HS-27A (cell line): ENCODE measurements around the gene SH3BP5.

ENCODE experiments used
- DNase-seq: peaks from one replicate; pipeline ENCODE4 v3.0.0-alpha.2; 2012; ENCODE audit warnings: low read depth, missing footprints

SH3BP5 gene

GRCh38 chr3:15325228-15325627, 7.2 kb downstream of the SH3BP5 start:
- DNase-seq = no peak

- DNase-seq = no peak
Measured at GRCh38 chr3:15324379-15324808, 8.0 kb downstream of the SH3BP5 start.

GRCh38 chr3:15323063-15323462, 9.3 kb downstream of the SH3BP5 start:
- no peak for DNase-seq

DNA sequence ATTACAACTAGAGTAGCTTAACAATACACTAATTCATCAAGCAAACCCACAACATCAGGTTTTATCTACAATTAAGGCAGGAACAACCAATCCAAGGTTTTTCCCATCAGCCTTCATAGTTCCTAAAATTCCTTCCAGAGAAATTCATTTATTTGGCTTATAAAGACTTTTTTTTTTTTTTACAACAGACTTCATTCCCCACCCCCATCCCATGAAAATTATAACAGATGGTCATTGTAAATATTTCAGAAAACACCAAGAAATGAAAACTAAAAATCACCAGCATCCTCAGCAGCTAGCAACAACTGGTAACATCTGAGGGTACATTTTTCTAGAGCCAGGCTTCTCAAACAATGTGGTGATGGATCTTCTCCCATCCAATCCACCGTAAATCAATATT, 11.0 kb downstream of the SH3BP5 start:
- DNase-seq = no peak

- no peak for DNase-seq
Measured at GRCh38 chr3:15319575-15319974, 12.8 kb downstream of the SH3BP5 start.

DNA sequence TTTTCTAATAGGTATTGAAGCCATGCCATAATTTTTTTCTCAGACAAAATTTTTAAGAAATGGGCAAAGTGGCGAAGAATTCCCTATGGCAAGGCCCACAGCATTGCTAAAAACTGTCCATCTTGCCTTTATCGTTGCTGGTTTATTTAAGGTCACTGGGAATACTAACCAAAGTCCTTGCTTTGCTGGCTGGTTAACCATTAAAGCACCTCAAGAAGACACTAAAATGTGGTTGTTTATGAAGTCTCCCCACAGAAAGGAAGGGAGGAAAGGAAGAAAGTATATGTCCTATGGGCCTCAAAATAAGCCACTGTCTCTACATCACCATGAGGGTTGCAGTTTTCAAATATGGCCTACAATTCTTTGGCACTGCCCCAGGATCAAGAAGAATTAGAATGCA, 13.2 kb downstream of the SH3BP5 start:
- DNase-seq = no peak

GRCh38 chr3:15318661-15319060, 13.7 kb downstream of the SH3BP5 start:
- DNase-seq = no peak

- no peak for DNase-seq
Measured at GRCh38 chr3:15316998-15317435, 15.4 kb downstream of the SH3BP5 start.

- no peak for DNase-seq
Measured at GRCh38 chr3:15315003-15315402, 17.4 kb downstream of the SH3BP5 start.

GRCh38 chr3:15314276-15314675, 18.1 kb downstream of the SH3BP5 start:
- no peak for DNase-seq

DNA sequence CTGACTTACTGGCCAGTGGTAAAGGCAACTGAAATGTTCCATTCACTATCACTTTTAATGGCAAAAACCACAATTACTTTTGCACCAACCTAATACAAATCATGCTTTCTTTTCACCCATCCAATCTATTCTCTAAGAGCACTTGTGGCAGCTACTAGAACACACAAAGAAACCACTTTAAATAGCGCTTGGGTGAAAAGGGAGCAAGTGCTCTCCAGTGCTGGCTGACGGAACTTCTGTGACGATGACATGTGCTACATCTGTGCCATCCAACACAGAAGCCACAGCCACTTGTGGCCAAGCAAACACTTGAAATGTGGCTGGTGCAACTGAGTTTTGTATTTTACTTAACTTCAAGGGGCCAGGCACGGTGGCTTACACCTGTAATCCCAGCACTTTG, 18.9 kb downstream of the SH3BP5 start:
- DNase-seq = no peak

DNA sequence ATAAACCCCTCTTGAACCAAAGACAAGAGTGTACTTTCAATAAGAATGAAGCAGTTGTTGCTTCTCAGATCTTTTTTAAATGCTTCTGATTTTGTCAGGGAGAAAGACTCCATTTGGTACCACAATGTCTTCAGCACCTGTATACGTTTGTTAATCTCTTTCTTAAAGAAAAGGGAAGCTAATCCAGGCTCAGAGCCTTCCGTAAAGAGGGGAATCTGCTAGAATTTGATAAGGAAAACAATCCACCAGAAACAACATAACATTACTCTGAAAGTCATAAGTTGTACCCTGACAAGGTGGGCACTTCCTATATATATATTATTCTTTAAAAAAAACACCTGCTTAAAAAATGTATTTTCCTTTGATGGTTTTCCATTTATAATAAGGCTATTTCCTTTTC, 19.8 kb downstream of the SH3BP5 start:
- DNase-seq = no peak

GRCh38 chr3:15310491-15311370, 21.7 kb downstream of the SH3BP5 start:
- no peak for DNase-seq

GRCh38 chr3:15309662-15310335, 22.6 kb downstream of the SH3BP5 start:
- no peak for DNase-seq

GRCh38 chr3:15307580-15307979, 24.8 kb downstream of the SH3BP5 start:
- no peak for DNase-seq

DNA sequence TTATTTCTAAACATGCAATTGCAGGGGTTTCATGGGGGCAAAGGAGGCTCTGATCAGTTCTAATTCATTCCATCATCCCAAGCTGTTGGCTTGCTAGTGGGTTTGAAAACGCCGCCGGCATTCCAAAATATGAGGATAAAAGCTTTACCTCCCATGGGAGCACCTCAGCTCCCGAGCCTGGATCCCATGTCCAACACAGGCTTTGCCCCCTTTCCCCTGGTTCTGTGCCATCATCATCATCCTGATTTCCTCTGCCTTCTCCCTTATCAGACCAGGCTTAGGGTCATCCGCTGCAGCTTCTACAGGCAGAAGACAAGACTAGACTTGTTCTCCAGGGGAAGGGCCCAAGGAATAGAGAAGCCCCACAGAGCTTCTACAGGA, 25.4 kb downstream of the SH3BP5 start:
- DNase-seq = no peak

DNA sequence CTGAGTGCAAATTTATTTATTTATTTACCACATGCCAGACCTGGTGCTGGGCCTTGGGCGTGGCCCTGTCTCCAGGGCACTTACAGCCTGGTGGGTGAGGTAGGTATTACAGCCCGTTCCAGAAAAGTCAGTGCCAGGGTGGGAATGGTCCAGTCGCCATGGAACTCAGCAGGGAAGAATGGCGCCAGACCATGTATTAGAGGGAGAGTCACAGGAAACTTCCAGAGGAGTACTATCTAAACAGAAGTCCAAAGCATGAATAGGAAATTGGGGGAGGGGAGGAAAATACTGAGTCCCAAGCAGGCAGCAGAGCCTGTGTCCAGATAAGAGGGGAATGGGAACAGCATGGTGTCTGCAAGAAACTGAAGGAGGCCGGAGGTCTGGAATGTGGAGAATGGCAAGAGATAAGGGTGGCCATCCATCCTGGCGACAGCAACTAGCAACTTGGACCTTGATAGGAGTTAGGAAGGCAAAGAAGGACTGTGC, 27.0 kb downstream of the SH3BP5 start:
- DNase-seq = no peak

GRCh38 chr3:15303728-15304127, 28.7 kb downstream of the SH3BP5 start:
- no peak for DNase-seq

- DNase-seq = no peak
Measured at GRCh38 chr3:15303216-15303615, 29.2 kb downstream of the SH3BP5 start.

DNA sequence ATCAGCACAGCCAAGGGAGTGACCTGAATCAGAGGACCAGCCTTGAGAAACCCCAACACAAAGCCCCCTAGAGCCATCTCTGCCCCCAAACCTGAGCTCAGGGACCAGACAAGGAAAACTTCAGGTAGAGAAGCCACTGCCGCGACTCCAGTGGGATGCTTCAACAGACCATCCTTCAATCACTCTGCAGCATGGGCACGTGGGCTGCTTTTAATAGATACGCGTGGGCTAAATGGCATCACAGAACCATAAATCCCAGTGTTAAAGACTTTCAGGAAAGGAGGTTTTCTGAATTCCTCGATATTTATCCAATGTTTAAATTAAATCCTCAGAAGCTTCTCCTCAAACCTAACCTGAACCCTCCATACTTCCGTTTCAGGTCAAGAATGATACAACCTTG, 30.6 kb downstream of the SH3BP5 start:
- DNase-seq = no peak

- DNase-seq = no peak
Measured at GRCh38 chr3:15300323-15301078, 31.9 kb downstream of the SH3BP5 start.

- no peak for DNase-seq
Measured at GRCh38 chr3:15299036-15299435, 33.4 kb downstream of the SH3BP5 start.

- no peak for DNase-seq
Measured at GRCh38 chr3:15298504-15298903, 33.9 kb downstream of the SH3BP5 start.
